GM12873 (cell line): ENCODE measurements around the gene PLEKHG2.

Experiments used
- TF ChIP-seq, protein P1 (sequence below): IDR thresholded peaks from 2 replicates; pipeline ENCODE4 v1.5.1; 2012; ENCODE audit warnings: low read depth, mild to moderate bottlenecking, moderate library complexity, low read length, control low read depth; ENCODE audit not compliant: insufficient read depth; ENCODE audit errors: missing control alignments

Gene PLEKHG2

GRCh38 chr19:39425744-39426143, 13.3 kb downstream of the PLEKHG2 start:
- TF ChIP-seq, protein P1, sequence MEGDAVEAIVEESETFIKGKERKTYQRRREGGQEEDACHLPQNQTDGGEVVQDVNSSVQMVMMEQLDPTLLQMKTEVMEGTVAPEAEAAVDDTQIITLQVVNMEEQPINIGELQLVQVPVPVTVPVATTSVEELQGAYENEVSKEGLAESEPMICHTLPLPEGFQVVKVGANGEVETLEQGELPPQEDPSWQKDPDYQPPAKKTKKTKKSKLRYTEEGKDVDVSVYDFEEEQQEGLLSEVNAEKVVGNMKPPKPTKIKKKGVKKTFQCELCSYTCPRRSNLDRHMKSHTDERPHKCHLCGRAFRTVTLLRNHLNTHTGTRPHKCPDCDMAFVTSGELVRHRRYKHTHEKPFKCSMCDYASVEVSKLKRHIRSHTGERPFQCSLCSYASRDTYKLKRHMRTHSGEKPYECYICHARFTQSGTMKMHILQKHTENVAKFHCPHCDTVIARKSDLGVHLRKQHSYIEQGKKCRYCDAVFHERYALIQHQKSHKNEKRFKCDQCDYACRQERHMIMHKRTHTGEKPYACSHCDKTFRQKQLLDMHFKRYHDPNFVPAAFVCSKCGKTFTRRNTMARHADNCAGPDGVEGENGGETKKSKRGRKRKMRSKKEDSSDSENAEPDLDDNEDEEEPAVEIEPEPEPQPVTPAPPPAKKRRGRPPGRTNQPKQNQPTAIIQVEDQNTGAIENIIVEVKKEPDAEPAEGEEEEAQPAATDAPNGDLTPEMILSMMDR = no peak

DNA sequence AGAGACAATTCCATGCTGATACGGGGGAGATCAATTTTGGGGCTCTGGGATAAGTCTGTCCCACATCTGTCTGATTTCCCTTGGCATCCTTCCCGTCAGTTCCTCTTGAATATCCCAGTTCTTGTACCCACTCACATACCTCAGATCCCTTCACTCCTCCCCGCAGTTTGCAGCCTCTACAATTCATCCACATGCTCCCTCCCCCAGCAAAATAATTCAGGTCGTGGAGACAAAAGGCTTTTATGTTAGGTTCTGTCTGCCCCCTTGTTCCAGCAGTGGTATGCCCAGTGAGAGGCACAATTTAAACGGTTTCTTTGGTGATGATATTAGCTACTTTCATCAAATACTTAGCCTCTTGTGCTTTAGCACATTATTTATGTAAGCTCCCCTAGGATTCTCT, 13.7 kb downstream of the PLEKHG2 start:
- TF ChIP-seq, protein P1 = no peak

- TF ChIP-seq, protein P1 = no peak
Measured at GRCh38 chr19:39427707-39428106, 15.2 kb downstream of the PLEKHG2 start.

DNA sequence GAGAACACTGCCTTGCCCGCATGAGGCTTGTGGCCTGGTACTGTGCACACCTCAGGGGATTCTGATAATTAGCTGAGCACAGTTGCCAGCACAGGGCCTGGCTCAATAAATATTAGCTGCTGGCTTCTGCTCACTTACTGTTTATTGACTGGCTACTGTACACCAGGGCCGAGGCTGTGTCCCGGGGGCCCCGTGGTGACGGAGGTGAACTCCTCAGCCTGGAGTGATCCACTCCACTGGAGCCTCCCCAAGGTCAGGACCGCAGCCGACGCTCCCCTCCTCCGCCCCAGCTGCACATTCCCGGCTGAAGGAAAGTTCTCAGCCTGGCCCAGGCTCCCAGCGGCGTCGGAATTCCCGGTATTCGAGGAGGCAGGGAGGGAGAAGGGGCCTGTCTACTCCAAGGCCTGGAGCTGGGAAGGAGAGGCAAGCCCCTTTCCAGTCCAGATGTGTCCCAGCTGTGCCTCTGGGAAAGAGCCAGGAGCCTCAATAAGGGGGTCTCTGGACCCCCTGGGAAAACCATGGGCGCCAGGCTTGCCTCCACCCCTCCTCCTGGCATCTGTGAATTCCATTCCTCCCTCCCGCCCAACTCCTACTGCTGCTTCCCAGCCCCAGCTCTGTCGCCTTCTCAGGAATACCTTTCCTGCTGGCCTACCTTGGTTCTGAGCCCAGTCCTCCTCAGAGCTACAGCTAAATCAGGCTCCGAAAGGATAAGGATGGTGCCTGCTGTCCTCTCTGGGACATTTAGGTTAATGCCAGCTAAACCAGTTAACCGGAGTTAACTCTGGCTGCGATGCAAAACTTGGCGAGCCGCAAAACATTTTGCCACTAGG, 16.0 kb downstream of the PLEKHG2 start:
- TF ChIP-seq, protein P1 = no peak

DNA sequence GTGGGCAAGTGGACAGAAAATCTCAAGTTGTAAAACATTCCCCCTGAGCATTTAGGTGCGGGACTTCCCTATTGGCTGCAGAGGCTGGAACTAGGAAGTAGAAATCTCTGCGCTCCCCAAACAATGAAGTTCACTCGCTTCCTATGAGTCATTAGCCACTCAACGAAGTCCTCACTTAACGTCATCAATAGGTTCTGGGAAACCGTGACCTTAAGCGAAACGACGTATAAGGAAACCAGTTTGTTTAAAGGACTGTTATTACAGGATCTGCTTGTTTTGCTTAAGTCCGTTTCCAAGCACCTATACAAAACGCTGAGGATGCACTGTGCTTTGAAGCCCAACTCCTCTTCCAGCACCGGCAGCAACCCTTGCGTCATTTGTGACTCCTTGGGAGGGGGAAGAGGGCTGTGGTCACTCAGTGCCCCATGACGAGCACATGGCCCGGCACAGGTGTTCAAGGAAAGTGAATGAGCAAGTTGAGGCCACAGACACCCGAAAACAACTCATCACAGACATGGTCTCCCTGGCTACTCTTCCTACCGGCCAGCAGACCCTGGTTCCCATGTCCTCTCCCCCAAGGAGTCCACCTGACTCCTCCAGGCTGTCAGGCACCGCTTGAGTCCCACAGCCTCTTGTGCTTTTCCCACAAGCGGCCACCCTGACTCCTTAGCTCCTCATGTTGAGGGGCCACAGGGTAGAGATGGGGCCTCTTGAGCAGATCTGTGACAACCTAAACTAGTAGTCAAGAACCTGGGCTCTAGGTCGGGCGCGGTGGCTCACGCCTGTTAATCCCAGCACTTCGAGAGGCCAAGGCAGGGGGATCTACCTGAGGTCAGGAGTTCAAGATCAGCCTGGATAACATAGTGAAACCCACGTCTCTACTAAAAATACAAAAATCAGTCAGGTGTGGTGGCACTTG, 18.5 kb downstream of the PLEKHG2 start:
- TF ChIP-seq, protein P1 = no peak

GRCh38 chr19:39432677-39433025, 20.2 kb downstream of the PLEKHG2 start:
- TF ChIP-seq, protein P1 = no peak

DNA sequence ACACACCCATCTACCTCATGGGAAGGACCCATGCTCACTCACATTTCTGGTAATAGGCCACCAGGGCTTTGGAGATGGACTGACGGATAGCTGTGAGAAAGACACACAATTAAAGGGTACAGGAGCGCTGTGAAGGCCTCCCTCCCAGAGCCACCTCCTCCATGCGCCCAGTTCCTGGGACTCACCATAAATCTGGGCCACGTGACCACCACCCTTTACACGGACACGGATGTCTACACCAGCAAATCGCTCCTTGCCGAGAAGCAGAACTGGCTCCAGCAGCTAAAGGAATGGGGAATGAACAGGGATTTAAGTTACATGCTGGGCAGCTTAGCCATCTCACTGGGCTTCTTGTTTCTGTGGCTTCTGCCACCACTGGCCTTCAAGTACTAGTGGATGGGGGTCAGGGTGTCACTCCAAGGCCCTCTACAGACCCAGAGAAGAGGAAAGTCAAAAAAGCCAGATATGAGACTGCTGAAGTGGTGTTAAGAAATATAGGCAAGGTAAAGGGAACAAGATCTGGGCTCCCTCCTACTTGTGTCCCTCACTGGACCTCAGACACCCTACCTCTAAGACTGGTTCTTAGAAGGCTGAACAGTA, 21.1 kb downstream of the PLEKHG2 start:
- TF ChIP-seq, protein P1 = no peak
